SK-N-MC (cell line): ENCODE data around the gene TMEM132C.

Source experiments
- EZH2 ChIP-seq: fragments of 200-600 bp; sonication (generic); IDR thresholded peaks from one replicate; pipeline ENCODE4 v1.6.1; 2017; ENCODE audit warnings: antibody characterized with exemption
- POLR2AphosphoS5 ChIP-seq: IDR thresholded peaks from 2 replicates; pipeline ENCODE4 v1.6.1; 2012; ENCODE audit warnings: mild to moderate bottlenecking, low read depth, low read length, borderline replicate concordance

- TF ChIP-seq EZH2: no peak
- TF ChIP-seq POLR2AphosphoS5: no peak
These were observed 328.6 kb downstream of the TMEM132C start for GRCh38 chr12:128595609-128596008.
